HG03442 (cell line): Measurements from ENCODE around the gene FRMD1.

Experiments
- ATAC-seq: cut with Tn5 transposase; IDR thresholded peaks from one replicate; pipeline ENCODE4 v1.9.1; 2021; ENCODE audit warnings: mild to moderate bottlenecking, moderate library complexity; ENCODE audit not compliant: unreplicated experiment

The FRMD1 gene

GRCh38 chr6:168015009-168015408 is 64.0 kb downstream of the FRMD1 start:
- ATAC-seq: no peak

- no peak for ATAC-seq
Measured at GRCh38 chr6:168014428-168014827, 64.6 kb downstream of the FRMD1 start.

- no peak for ATAC-seq
Measured at GRCh38 chr6:168013250-168013915, 65.6 kb downstream of the FRMD1 start.

GRCh38 chr6:168012431-168013249 is 66.4 kb downstream of the FRMD1 start:
- no peak for ATAC-seq

- no peak for ATAC-seq
Measured at GRCh38 chr6:168011291-168011690, 67.7 kb downstream of the FRMD1 start.

GRCh38 chr6:168009331-168009730 is 69.7 kb downstream of the FRMD1 start:
- ATAC-seq: no peak

GRCh38 chr6:168007592-168008338 is 71.2 kb downstream of the FRMD1 start:
- ATAC-seq: no peak

- no peak for ATAC-seq
Measured at GRCh38 chr6:168005796-168006195, 73.2 kb downstream of the FRMD1 start.

- ATAC-seq: no peak
Measured at GRCh38 chr6:168004945-168005344, 74.1 kb downstream of the FRMD1 start.

GRCh38 chr6:168004023-168004422 is 75.0 kb downstream of the FRMD1 start:
- ATAC-seq: no peak
